Activated CD4-positive, alpha-beta T cell treated with anti-CD3 and anti-CD28 coated beads for 4 hours (primary cell): ENCODE measurements around the gene RSRC1.
"Not testable (repeated sequence)": the region's sequence is repeated elsewhere in the genome, so short reads cannot be mapped to it uniquely, and the experiment has no call there.

ENCODE experiments used
- DNase-seq, 2 donors: peaks; one replicate each; pipeline ENCODE4 v3.0.0-alpha.2; 2020

Gene RSRC1

DNA sequence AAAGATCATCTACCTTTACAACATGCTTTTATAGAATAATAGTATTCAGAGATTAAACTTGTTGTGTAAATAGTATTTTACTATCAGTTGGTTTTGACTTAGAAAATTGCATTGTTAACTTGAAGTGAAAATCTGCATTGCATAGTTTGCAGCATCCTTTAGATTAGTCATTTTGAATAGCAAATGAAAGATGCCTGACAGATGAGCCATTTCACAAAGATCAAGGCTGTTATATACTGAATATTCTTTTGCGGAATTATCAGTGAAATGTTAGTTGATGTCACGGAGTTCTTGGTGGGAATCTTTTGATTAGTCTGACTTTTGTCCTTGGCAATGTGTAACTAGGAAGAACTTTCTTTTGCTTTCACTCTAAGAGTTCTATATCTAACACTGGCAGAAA lies 24.5 kb downstream of the RSRC1 start:
- no peak for DNase-seq

DNA sequence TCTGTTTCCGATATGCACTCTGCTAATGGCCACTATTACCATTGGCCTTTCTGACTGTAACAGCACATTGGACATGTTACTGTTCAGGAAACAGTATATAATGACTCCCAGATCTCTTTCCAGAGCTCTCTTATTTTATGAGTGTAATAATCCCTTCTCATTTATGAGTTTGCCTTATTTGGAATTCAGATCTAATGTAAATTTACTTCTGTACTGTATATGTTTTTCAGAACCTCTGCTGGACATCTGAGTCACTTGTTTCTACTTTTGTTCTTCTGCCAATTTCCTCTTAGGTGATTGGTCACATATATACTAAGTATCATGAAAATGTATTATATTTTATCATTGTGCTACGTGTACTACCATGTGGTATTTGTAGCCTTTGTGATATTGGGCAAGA lies 30.5 kb downstream of the RSRC1 start:
- DNase-seq, result no peak

DNA sequence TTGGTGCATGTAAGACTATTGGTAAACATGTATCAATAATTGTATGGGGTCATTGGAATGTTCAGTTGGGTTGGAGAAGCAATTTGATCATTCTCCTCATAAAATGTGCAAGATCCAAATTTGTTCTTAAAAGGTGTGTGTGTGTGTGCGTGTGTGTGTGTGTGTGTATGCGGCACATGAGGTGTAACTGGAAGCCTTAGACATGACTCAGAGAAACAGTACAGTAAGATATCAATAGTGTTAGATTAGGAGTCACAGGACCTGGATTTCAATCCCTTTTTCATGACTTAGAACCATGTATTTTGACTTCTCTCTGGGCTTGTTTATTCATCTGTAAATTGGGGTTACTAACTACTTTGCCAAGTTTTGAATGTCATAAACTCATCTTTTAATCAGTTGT lies 38.3 kb downstream of the RSRC1 start:
- DNase-seq, result no peak

DNA sequence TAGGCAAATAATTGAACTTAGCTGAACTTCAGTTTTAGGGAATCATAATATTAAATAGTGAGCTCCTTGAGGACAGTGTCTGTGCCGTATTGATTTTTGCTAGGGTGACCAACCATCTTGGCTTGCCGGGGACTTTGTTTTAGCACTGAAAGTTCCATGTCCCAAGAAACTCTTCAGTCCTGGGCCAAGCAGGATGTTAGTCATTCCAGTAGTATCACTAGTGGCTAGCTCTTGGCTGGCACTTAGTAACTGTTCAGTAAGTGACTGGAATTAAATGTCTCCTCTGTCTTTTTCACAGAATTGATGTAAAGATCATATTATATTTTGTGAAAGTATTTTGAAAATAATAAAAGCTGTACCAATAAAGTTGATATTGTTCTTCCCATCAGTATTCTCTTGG lies 42.3 kb downstream of the RSRC1 start:
- no peak for DNase-seq

DNA sequence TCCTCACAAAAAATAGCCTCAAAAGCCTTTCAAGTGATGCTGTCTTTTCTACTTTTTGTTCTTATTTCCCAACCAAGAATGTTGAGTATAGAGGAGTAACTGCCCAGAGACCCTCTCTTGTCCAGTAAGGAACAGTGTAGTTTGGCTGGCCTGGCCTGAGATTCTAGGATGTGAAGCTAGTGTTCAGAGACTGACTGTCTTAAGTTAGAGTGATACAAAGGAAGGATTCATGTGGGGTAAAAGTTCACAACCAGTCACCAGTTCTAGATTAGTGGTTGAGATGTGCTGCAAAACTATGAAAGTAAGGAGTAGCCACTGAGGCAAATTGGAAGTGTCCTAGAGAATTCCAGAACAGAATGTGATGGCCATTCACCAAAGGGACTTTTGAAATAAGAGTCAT lies 49.1 kb downstream of the RSRC1 start:
- DNase-seq, result no peak

DNA sequence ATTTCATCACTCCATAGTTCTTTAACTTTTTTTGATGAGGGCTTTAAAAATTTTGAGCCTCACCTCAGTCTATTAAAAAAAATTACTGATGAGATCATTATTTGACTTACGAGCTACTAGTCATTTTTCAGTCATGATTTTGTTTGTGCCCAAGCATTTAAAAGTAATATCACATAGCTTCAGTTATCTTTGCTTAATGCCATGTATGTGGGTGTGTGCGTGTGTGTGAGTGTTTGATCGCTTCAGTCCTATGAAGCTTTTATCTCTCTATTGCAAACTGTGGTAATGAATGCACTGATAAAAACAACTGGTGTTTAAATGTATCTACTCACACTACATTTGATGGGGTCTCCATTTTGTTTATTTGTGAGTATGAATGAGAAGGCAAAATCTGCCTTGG lies 49.8 kb downstream of the RSRC1 start:
- DNase-seq, result no peak

DNA sequence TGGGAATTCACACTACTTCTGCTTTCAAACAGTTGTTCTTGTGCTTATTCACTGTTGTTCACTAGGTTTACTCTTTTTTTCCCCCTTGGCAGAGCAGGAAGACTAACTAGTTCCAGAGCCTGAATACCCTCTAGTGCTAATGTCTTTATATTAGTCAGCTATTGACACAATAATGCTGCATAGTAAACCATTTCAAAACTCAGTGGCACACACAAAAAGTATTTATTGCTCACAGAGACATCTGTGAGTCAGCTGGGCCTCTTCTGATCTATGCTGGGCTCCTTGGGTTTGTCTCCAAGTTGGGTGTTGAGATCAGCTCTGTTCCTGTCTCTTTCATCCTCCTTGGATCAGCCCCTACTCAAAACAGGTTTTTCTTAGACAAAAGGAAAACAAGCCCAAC lies 51.1 kb downstream of the RSRC1 start:
- DNase-seq, result no peak

DNA sequence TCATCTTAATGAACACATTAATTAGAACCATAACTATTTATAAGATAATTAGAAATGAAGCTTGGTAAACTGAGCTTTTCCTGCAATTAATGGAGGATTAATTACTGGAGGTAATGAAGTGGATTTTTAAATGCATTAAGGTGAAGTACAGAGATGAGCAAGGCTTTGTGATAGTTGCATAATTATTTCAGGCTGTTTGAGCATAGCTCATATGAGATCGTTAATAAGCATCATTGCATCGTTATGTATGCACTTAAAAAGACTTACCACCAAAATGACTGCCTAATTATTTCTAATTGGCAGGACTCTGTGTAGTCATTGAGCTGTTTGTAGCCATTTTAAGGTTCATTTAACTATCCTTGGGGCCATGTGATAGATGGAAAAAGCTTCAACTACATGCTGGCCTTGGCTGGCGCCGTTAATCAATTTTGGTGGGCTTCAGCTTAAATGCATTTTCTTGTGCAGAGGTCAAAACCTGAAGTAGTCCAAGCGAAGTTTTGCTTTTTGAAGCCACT lies 55.3 kb downstream of the RSRC1 start:
- DNase-seq, result no peak

DNA sequence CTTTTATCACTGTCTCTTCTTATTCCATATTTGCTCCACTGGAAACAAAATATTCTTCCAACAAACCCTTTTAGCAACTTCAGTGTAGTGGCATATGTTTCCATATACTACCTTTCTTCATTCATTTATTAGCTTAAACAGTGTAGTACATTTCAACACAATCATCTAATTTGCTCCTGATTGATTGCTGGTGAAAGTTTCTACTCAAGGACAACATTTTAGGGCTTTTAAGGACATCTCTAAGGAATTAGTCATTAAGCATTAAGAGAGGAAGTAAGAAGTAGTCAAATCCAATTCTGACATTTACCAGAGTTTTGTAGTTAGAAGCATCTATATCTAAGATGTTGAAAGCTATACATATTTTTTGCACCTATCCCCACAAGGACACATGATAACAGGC lies 55.8 kb downstream of the RSRC1 start:
- no peak for DNase-seq

DNA sequence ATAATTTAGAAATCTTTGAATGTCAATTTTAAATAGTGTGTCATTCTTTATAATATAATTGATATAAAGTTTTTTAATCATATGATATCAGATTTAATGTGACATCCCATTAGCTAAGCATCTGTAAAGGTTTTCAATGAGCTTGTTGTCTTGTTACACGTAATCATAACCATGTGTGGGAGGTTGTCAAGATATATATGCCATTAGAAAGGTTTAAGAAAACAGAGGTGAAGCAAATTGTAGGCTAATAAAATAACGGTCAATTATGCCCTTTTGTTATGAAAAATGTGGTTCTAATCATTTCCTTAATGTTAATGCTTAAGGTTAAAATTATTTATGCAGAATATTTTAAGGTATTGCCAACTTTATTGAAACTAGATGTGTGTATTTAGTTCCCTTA lies 56.3 kb downstream of the RSRC1 start:
- DNase-seq, result no peak

DNA sequence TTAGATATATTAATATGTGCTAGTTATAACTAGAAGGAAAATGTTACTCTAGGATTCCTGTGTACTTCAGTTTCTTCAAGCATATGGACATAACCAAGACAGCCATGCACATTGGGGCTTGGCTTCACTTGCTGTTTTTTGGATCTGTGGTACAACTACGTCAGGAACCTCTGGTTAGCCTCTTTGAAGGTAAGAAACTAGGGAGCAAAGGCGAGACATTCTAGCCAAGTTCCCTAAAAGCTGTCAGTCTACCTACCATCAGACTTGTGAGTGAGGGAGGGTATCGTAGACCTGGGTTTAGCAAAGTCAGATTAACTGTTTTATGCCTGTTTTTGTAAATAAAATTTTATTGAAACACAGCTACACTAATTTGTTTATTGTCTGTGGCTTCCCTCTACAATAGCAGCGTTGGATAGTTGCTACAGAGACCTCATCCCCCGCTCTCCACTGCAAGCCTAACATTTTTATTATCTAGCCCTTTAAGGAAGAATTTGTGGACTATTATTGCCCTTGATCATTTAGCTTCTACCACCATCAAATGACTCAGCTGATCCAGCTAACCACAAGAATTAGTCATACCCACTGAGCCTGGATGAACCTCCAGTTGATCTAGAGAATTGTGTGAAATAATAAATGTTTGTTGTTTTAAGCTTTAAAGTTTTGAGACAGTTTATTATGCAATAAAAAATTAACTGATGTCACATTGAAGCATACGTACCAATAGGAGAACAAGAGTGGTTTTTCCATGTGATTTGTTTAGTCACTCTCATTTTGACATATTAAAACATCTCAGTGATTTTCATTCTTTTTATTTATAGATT lies 58.1 kb downstream of the RSRC1 start:
- peak in 1 of 2 donors; percentile 1 for DNase-seq

DNA sequence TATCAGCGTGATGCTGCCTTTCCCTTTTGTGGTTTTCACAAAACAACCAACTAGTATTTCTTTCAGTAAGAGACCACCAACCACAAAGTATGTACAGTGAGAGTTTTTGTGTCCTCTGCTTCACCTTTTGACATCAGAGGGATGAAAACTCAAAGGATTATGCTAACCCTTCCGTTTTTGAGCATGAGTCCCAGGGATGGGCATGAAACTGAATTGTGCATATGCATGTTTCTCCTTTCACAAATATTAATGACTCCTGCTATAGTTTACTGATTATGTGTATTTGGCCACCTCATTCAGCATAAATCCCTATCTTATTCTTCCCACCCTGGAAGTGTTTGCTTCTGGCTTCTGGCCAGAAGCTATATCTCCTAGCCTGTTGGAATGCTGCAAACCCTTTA lies 59.2 kb downstream of the RSRC1 start:
- no peak for DNase-seq

DNA sequence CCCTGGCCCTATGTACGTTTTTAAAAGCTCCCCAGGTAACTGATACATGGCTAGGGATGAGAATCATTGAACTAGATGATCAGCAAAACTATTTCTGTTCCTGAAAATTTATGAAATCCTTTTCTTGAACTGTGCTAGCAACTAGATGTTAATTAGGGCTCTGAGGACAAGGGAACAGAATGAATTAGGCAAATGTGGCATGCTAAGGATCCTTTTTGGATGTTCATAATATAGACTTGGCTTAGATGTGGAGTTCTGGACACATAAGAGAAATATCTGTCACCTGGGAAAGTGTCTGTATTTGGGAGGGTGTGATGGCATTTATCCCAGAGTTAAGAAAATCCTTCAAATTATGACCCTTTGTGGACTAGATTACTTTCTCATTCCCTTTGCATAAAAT lies 71.2 kb downstream of the RSRC1 start:
- DNase-seq, result no peak

DNA sequence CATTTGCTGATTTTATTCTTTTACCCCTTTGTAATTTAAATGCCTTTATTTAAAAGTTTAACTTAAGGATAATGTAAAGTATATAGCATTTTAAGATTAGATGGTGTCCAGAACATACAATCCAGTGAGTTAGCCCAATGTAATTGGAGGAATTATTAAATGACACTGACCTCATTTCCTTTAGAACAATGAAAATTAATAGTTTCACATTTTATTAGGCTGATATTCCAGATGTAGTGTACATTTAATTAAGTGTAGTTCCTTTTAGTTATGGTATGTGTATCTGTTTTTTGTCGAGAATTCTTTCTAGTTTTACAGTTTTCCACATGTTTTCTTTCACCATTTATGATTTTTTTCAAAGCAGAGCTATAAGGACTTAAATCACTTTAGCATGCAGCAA lies 75.8 kb downstream of the RSRC1 start:
- DNase-seq, result no peak

DNA sequence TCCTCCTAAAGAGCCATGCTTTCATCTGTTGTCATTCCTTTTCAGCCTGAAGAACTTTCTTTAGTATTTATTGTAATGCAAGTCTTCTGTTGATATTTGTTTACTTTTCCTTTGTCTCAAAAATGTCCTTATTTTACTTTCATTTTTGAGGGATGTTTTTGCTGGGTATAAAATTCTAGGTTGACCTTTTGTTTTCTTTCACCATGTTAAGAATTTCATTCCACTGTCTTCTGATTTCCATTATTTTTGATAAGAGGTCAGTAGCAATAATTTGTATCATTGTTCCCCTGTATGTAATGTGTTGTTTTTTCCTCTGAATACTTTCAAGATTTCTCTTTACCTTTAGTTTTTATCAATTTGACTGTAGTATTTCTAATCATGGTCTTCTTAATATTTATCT lies 91.1 kb downstream of the RSRC1 start:
- no peak for DNase-seq

DNA sequence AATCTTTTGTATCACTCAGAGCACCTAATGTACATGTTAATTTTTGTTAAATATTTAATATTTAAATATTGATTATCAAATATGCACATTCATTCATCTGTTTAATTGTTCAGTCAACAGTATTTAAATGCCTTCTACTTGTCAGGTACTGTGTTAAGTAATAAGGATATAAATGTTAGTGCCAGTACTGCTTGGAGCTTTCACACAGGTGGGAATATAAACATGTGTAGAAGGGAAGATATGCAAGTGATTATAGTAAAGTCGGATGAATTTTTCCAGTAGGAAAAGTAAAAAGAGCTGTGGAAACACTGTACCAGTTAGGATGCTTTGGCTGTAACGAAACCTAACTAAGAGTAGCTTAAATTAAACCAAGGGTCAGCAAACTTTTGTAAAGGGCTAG lies 95.4 kb downstream of the RSRC1 start:
- DNase-seq, result no peak

DNA sequence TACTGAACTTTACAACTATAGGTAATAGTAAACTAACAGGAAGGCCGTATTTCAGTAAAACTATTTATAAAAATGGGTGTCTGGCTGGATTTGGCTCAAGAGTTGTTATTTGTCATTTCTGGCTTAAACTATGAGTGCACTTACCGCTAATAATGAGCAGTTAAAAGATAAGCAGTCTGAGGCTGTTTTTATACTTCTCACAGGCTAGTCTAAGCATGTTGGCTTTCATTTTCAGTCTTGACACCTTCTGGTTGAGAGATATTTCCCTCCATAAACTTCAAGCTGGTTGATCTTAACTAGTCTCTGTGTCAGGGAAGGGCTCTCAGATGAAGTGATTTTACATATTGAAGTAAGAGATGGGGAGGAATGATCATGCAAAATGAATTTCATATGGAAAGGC lies 96.1 kb downstream of the RSRC1 start:
- DNase-seq, result no peak

DNA sequence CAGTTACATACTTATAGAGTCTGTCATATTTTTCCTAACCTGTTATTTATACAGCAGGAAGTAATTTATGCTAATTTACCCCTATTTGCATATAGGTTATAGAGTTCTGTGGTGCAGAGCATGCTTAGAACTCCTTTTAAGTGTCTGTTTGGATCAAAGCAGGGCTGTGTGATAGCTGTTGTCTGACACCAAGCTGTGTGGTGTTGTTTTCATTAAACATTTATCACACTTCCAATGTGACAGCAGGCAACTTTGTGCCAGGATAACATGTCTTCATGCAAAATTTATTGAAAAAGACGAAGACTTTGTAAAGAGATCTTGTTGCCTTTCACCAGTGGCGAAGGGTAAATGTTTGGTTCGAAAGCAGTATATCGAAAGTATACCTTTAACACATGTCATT lies 100.2 kb downstream of the RSRC1 start:
- DNase-seq, result no peak

DNA sequence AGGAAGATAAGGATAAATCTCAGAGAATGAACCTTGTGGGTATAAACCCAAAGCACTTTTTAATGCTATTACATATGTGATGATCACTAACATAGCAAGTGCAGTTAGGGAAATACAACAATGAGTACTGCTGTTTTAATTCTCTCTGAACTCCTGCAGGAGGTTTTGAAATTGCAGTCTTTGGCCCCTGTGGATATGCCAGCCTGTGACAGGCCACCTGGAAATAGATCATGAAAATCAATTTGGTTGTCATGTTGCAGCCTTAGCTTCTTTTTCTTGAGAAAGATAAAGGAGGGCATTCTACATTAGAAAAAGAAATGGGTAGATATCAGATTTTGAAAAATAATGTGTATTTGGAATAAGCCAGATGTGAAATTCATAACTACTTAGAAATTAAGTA lies 103.6 kb downstream of the RSRC1 start:
- no peak for DNase-seq

DNA sequence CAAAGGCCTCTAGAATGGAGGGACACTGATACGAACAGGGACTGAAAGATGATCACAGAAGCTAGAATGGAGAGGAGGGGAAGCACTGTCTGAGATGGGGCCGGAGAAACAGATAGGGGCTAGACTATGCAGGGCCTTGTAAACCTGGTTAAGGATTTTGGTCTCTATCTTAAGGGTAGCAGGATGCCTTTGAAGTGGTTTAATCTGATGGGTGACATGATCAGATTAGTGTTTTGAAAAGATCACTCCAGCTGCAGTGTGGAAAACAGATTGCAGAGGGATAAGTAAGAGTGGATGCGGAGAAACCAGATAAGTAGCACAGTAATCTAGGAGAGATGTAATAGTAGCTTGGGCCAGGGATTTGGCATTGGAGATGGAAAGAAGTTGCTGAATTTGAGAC lies 108.1 kb downstream of the RSRC1 start:
- DNase-seq, result no peak

DNA sequence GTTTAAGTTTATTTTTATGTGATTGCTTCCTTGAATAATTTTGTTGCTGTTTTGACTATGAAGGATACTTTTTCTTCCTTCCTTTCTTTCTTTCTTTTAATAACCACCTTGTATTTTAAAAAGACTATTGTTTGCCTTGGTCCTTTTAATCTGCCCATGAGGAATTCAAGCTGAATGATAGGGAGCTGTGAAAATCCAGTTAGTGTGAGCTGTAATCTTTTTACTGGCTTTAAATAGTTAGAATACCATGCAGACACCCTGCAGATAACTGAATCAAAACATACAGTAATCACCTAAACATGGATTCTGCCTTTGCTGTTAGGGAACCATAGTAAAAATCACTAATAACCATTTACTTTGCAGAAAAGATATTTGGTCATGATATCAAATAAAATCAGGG lies 110.7 kb downstream of the RSRC1 start:
- no peak for DNase-seq

DNA sequence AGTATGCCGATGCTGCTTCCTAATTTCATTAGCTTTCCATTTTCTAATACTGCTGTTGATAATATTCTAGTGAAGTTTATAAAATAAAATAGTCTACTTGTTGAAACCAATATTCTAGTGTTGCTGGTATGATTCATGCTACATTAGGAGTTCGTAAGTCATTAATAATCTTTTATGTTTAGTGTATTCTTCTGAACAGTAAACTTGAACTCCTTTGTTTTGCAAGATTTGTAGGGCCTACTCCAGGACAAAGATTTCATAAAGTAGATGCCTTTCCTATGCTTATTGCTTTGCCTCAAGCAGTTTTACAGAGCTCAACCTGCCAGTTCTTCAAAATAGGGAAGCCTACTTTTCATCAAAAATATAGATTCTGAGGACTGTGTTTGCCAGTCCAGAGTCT lies 111.5 kb downstream of the RSRC1 start:
- DNase-seq, result no peak

DNA sequence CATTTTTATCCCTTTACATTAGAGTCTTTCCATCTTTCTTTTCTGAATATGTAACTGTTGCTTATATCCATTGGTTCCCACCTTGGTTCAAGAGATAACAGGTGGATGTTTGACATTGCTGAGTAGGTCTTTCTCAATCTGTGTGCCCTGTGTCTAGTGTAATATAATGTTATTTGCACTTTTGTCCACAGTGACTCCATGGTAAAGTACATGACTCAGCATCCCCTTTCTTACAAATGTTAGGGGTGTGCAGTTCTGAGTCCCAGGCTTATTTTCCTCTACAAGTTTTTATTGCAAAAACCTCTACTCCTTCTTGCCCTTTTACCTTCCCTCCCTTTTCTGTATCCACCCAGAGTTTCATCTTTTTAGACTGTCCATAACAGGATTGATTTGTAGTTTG lies 116.5 kb downstream of the RSRC1 start:
- no peak for DNase-seq

DNA sequence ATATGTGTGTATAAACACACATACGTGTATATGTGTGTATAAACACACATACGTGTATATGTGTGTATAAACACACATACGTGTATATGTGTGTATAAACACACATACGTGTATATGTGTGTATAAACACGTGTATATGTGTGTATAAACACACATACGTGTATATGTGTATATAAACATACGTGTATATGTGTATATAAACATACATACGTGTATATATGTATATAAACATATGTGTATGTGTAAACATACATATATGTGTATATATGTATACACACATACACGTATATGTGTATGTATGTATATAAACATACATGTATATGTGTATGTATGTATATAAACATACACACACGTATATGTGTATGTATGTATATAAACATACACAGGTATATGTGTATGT lies 119.1 kb downstream of the RSRC1 start:
- not testable (repeated sequence) for DNase-seq

DNA sequence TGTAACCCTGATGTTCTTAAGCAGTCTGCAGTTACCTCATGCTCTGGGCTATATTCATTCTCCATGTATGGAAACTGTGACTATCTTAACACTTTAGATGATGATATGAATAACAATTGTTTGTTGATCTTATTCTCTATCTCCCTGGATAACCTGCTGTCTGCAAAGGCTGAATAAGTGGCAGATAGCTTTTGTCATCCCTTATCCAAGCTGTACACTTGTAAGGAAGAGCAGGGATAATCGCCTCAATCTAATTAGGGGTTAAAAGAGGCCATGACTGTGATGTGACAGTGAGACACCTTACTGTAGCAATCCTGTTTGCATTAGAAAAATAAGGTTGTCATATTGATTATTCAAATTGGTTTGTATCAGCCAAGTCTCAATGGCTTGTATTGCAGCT lies 123.9 kb downstream of the RSRC1 start:
- no peak for DNase-seq
